Suprapubic skin (tissue), 4 donors: ENCODE measurements around the gene ACKR3.

Source experiments
- CTCF ChIP-seq, 2 donors: fragments of 200-600 bp in 1 of 2; fragments of 450-650 bp in 1 of 2; sonication (generic) in 1 of 2; IDR thresholded peaks; one replicate each; pipeline ENCODE4 v1.5.1; 2016 to 2019; ENCODE audit warnings: antibody characterized with exemption in 2 of 2, mild to moderate bottlenecking in 1 of 2, moderate library complexity in 1 of 2
- EP300 ChIP-seq: sonication (generic); formaldehyde crosslinking; IDR thresholded peaks from one replicate; pipeline ENCODE4 v1.6.1; 2017; ENCODE audit warnings: antibody characterized with exemption
- POLR2A ChIP-seq, 2 donors: fragments of 450-650 bp; IDR thresholded peaks; one replicate each; pipeline ENCODE4 v1.6.1; 2017; ENCODE audit warnings: antibody characterized with exemption in 2 of 2, mild to moderate bottlenecking in 2 of 2, moderate library complexity in 2 of 2
- POLR2AphosphoS5 ChIP-seq, 3 donors: sonication (generic); formaldehyde crosslinking; IDR thresholded peaks; one replicate each; pipeline ENCODE4 v1.6.1; 2017; ENCODE audit warnings: antibody characterized with exemption in 3 of 3

GRCh38 chr2:236549165-236549564, 20.5 kb upstream of the ACKR3 start:
- TF ChIP-seq POLR2AphosphoS5 (IDR thresholded peaks at IDR 0.05), result no peak
- TF ChIP-seq CTCF (IDR thresholded peaks at IDR 0.05), result no peak
- no peak for TF ChIP-seq POLR2A (IDR thresholded peaks at IDR 0.05)
- TF ChIP-seq EP300, result no peak
